ENCODE data around the gene ALCAM.
A peak's percentile ranks its signal among the peaks of the same experiment; 100 is the strongest.

The ALCAM gene

DNA sequence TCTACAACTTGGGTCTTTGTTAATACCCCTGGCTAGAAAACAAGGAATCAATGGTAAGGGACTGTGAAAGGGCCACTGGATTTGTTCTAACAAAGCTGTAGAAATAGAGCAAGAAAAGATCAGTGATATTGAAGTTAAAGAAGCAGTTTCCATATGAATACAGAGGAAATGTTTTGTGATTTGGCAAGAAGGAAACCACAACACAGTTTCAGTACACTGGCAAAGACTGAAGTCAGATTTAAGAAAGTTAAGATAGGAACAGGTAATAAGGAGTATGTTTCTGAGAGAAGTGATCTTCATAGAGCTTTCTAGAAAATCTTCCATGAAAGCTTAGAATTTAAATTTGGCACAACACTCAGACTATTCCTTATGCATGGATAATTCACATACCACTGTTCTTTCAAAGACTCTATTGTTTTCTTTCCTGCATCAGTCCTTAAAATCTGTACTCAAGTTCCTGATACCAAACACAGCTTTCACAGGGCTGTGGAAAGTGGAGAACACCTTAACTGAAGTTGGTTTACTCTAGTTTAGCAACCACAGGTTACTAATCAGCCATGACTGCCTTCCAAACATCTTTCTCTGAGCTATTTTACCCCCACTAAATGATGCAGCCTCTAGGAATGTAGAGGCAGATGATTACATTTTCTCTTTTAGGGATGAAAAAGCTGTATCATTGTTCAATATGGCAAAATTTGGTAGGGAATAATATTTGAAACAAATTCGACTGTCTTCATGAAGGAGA is 32.4 kb upstream of the ALCAM start:
- Histone ChIP-seq H3K36me3 (no peaks in the 10 kb centered on the region), H3K9me3 (replicated peaks in 1 of 11) (peaks cover 0 to 21% (median 9%) of the 10 kb centered on the region in 11 experiments; a peak in 16 of 22 replicates), H3K27me3 (no peaks in the 10 kb centered on the region), H3K9ac (no peak overlapping the region), H3K4me3 (no peak overlapping the region), H3K4me1 (peaks cover 0 to 15% (median 0%) of the 10 kb centered on the region in 10 experiments; a peak in 3 of 20 replicates), H3K27ac (peak overlapping the region in 2 of 11 experiments; percentile 9 to 14; a peak in 1 of 22 replicates), H3K4me2 (peak overlapping the region in 1 of 11 experiments; percentile 56; a peak in 1 of 22 replicates), H4K20me1 (no peaks in the 10 kb centered on the region)
- TF ChIP-seq Cebpa-rat (IDR thresholded peaks at IDR 0.05), result no peak

DNA sequence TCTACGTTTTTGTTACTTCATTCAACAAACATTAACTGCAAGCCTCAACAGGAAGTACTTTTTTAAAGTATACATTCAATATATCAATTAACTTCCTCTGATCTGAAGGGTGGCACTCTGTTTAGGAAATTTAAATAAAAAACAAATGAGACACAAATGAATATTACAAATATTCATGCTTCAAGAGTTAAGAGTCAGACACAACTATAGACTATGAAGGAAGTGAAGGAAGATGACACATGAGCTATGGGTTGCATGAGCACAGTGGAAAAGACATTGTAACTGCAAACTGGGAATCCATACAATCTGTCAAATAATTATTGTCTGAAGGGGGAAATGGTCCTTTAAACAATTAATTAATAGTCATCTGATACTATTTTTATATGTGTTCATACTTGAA is 26.8 kb upstream of the ALCAM start:
- Histone ChIP-seq H4K20me1 (no peaks in the 10 kb centered on the region), H3K4me1 (peaks cover 0 to 4% (median 0%) of the 10 kb centered on the region in 10 experiments; a peak in 1 of 20 replicates), H3K9me3 (replicated peaks in 1 of 11) (peaks cover 0 to 21% (median 0%) of the 10 kb centered on the region in 11 experiments; a peak in 6 of 22 replicates), H3K27me3 (no peaks in the 10 kb centered on the region), H3K4me3 (no peak overlapping the region), H3K4me2 (no peak overlapping the region), H3K36me3 (no peaks in the 10 kb centered on the region), H3K9ac (no peak overlapping the region), H3K27ac (no peak overlapping the region)
- no peak for TF ChIP-seq Cebpa-rat (IDR thresholded peaks at IDR 0.05)

DNA sequence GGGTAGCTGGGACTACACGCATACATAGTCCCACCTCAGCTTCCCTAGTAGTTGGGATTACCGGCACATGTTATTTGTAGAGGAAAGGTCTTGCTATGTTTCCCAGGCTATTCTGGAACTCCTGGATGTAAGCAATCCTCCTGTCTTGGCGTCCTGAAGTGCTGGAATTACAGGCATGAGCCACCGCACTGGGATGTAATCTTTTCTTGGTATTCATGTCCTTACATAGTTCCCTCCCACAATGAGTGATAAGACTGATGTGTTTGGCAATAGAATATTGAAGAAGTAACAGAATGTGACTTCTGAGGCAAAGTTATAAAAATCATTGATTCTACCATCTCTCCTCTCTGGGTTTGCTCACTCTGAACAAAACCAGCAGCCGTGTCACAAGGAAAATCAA is 22.7 kb upstream of the ALCAM start:
- H3K4me3 ChIP-seq, result no peak overlapping the region
- no peak overlapping the region for H3K9ac ChIP-seq
- no peaks in the 10 kb centered on the region for H3K36me3 ChIP-seq
- peaks cover 0 to 37% (median 0%) of the 10 kb centered on the region in 11 experiments; a peak in 6 of 22 replicates for H3K9me3 ChIP-seq (replicated peaks in 1 of 11)
- no peaks in the 10 kb centered on the region for H4K20me1 ChIP-seq
- no peak overlapping the region for H3K4me2 ChIP-seq
- no peak for TF ChIP-seq Cebpa-rat (IDR thresholded peaks at IDR 0.05)
- H3K27ac ChIP-seq, result no peak overlapping the region
- no peaks in the 10 kb centered on the region for H3K27me3 ChIP-seq
- H3K4me1 ChIP-seq, result peaks cover 0 to 18% (median 8%) of the 10 kb centered on the region in 10 experiments; a peak in 9 of 20 replicates

DNA sequence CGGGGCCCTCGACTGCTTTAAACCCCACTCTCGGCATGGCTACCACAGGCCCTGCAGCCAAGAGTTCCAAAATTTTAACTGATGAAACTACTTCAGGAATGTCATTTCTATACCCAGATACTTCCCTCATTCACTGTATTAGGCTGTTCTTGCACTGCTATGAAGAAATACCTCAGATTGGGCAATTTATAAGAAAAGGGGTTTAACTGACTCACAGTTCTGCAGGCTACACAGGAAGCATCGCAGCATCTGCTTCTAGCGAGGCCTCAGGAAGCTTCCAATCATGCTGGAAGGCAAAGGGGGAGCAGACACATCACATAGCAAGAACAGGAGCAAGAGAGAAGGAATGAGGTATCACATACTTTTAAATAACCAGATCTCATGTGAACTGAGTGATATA is 21.6 kb upstream of the ALCAM start:
- Histone ChIP-seq H3K36me3 (no peaks in the 10 kb centered on the region), H4K20me1 (no peaks in the 10 kb centered on the region), H3K4me1 (peaks cover 0 to 27% (median 8%) of the 10 kb centered on the region in 10 experiments; a peak in 9 of 20 replicates), H3K27me3 (no peaks in the 10 kb centered on the region), H3K9me3 (replicated peaks in 1 of 11) (peaks cover 0 to 48% (median 0%) of the 10 kb centered on the region in 11 experiments; a peak in 6 of 22 replicates), H3K27ac (no peak overlapping the region), H3K4me3 (no peak overlapping the region), H3K9ac (no peak overlapping the region), H3K4me2 (no peak overlapping the region)
- TF ChIP-seq Cebpa-rat (IDR thresholded peaks at IDR 0.05), result 0 out of 22 replicates have a peak, but pooled peaks of 1 of the 11 experiments have one; percentile 12

DNA sequence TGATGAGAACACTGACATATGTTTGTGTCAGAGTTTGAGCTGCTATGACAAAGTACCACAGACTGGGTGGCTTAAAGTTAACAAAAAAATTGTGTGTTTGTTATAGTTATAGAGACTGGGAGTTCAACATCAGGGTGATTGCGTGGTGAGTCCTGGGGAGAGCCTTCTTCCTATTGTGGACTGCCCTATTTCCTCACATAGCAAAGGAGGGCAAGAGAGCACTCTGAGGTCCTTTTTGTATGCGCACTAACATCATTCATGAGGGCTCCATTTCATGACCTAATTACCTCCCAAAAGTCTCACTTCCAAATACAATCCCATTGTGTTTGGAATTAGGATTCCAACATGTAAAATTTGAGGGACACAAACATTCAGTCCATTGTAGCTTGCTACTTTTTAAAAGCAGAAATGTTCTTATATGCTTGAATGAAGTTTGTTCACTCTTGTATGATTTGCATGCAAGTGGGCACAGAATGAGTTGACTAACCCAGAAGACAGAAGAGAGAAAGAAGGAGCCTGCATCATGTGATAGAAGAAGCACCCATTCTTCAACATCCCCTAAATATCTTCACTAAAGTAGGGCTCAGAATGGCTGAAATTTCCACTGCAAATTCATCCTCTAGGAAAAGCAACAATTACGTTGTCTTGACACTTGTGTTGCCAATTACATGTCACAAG is 18.9 kb upstream of the ALCAM start:
- TF ChIP-seq Cebpa-rat (IDR thresholded peaks at IDR 0.05), result no peak
- no peaks in the 10 kb centered on the region for H4K20me1 ChIP-seq

DNA sequence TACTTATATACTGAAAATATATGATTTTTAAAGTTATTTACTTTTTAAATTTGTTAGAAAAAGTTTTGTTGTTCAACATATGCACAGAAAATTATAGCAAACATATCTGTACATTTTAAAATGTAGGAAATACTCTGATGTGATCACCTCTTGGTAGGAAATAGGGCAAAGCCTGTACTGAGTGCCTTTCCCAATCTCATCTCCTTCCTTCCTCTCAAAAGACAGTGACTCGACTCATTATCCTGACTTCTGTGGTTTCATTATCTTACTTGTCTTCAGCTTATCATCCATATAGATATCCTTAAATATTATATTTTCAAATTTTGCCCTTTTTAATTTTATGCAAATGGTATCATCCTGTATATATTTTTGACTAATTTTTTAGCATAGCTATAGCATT is 18.4 kb upstream of the ALCAM start:
- Histone ChIP-seq H3K9me3 (replicated peaks in 1 of 11) (peaks cover 0 to 50% (median 3%) of the 10 kb centered on the region in 11 experiments; a peak in 12 of 22 replicates), H3K4me3 (no peak overlapping the region), H3K36me3 (no peaks in the 10 kb centered on the region), H3K27ac (peak overlapping the region in 3 of 11 experiments; percentile 29 to 90 (median 89); a peak in 5 of 22 replicates), H3K4me1 (peaks cover 0 to 55% (median 23%) of the 10 kb centered on the region in 10 experiments; a peak in 12 of 20 replicates), H4K20me1 (no peaks in the 10 kb centered on the region), H3K4me2 (peak overlapping the region in 5 of 11 experiments; percentile 8 to 58 (median 33); a peak in 8 of 22 replicates), H3K9ac (no peak overlapping the region), H3K27me3 (no peaks in the 10 kb centered on the region)
- TF ChIP-seq Cebpa-rat (IDR thresholded peaks at IDR 0.05), result no peak

More for the DNA sequence above, 18.9 kb upstream of the ALCAM start:
- H3K9ac ChIP-seq, result no peak overlapping the region
- H3K27ac ChIP-seq, result peak overlapping the region in 4 of 11 experiments; percentile 14 to 90 (median 59); a peak in 5 of 22 replicates
- H3K4me2 ChIP-seq, result peak overlapping the region in 5 of 11 experiments; percentile 8 to 58 (median 33); a peak in 9 of 22 replicates
- H3K36me3 ChIP-seq, result no peaks in the 10 kb centered on the region
- no peak overlapping the region for H3K4me3 ChIP-seq
- H3K9me3 ChIP-seq (replicated peaks in 1 of 11), result peaks cover 0 to 50% (median 0%) of the 10 kb centered on the region in 11 experiments; a peak in 7 of 22 replicates
- peaks cover 0 to 49% (median 20%) of the 10 kb centered on the region in 10 experiments; a peak in 12 of 20 replicates for H3K4me1 ChIP-seq
- no peaks in the 10 kb centered on the region for H3K27me3 ChIP-seq

DNA sequence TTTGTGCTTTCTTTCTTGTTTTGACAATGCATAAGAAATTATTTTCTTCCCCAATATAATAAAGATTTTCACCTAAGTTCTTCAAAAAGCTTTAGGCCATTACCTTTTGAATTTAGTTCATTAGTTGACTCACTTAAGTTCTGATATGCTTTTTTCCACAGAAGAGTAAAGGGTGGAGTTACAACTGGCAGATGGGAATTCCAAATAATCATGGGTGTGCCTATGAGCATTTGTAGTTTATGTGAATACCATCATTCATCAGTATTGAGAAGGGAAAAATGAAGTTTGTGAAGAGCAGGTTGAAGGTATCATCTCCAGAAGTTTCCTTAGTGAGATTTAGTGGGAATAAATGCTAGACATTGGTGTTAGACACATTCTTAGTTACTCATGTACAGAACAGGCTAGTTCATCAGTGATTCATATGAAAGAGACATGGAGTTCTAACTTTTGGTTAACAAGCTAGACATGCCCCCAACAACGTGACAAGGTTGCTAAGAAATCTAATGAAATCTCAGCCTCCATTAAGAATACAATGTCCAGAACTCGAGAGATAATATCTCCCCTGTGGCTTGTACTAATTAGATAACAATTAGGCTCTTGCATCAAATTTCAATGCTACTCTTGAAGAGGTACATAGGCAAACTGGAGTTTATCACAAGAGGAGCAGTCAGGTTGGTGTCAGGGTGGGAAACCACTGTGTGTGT is 16.9 kb upstream of the ALCAM start:
- Histone ChIP-seq H3K4me2 (peak overlapping the region in 3 of 11 experiments; percentile 5 to 75 (median 7); a peak in 4 of 22 replicates), H3K27me3 (no peaks in the 10 kb centered on the region), H3K27ac (peak overlapping the region in 5 of 11 experiments; percentile 45 to 90 (median 86); a peak in 8 of 22 replicates), H3K4me3 (no peak overlapping the region), H3K4me1 (peaks cover 0 to 70% (median 24%) of the 10 kb centered on the region in 10 experiments; a peak in 12 of 20 replicates), H3K9me3 (replicated peaks in 1 of 11) (peaks cover 7 to 53% (median 12%) of the 10 kb centered on the region in 11 experiments; a peak in 20 of 22 replicates), H3K36me3 (0 out of 22 replicates have a peak, but pooled peaks cover 0 to 6% (median 0%) of the 10 kb centered on the region in 11 experiments), H3K9ac (no peak overlapping the region), H4K20me1 (no peaks in the 10 kb centered on the region)
- no peak for TF ChIP-seq Cebpa-rat (IDR thresholded peaks at IDR 0.05)

DNA sequence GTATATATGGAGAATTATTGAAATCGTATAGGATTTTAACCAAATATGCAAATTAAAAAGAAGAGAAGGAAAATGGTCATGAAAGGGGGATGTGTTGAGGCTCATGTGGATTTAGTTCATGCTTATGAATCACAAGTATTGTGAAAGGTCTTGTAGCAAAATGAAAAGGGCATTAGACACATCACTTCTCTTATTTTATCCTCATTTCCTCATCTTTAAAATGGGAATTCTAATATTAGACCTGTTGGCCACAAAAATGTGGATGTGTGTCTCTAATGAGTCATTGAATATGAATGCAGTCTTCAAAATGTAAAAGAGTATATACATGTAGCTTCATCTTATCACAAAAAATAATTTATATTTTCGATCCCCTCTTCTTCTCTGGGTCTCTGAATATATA is 14.9 kb upstream of the ALCAM start:
- Histone ChIP-seq H3K27me3 (no peaks in the 10 kb centered on the region), H3K27ac (peak overlapping the region in 8 of 11 experiments; percentile 56 to 90 (median 80); a peak in 17 of 22 replicates), H3K4me2 (peak overlapping the region in 5 of 11 experiments; percentile 9 to 75 (median 70); a peak in 6 of 22 replicates), H3K9ac (peak overlapping the region in 3 of 11 experiments; percentile 44 to 57 (median 46); a peak in 6 of 22 replicates), H3K36me3 (0 out of 22 replicates have a peak, but pooled peaks cover 0 to 6% (median 0%) of the 10 kb centered on the region in 11 experiments), H3K4me3 (no peak overlapping the region), H3K4me1 (peaks cover 0 to 90% (median 36%) of the 10 kb centered on the region in 10 experiments; a peak in 12 of 20 replicates), H3K9me3 (replicated peaks in 1 of 11) (peaks cover 7 to 45% (median 12%) of the 10 kb centered on the region in 11 experiments; a peak in 20 of 22 replicates), H4K20me1 (no peaks in the 10 kb centered on the region)
- peak in 2 of 11 experiments; percentile 46 to 79; a peak in 3 of 22 replicates for TF ChIP-seq Cebpa-rat (IDR thresholded peaks at IDR 0.05)
